Breast epithelium (tissue), 4 donors: ENCODE data around the gene UBE2E1. TPM values are rescaled to one million over a fixed set of nuclear protein-coding genes. Genes with fewer than 3 reads are reported as not detected.

Source experiments
- DNase-seq, 2 donors: peaks; one replicate each; pipeline ENCODE4 v3.0.0-alpha.2; 2019; ENCODE audit warnings: low spot score in 2 of 2
- H3K27ac ChIP-seq, 2 donors: fragments of 200-600 bp; sonication (generic) in 1 of 2; one replicate each; pipeline ENCODE4 v1.5.1; 2016 to 2019; ENCODE audit warnings: mild to moderate bottlenecking in 1 of 2
- H3K27me3 ChIP-seq, 2 donors: fragments of 200-600 bp; sonication (generic) in 1 of 2; one replicate each; pipeline versions ENCODE4 v1.5.1 to v1.6.0; 2017 to 2019; ENCODE audit warnings: control low read depth in 1 of 2, mild to moderate bottlenecking in 1 of 2
- H3K36me3 ChIP-seq: fragments of 200-600 bp; one replicate; pipeline ENCODE4 v1.5.1; 2019
- H3K4me1 ChIP-seq, 2 donors: fragments of 200-600 bp; sonication (generic); one replicate each; pipeline ENCODE4 v1.5.1; 2016 to 2019; ENCODE audit warnings: control low read depth in 1 of 2
- H3K4me3 ChIP-seq, 3 donors: fragments of 200-600 bp; sonication (generic); 1 replicate in 2 of 3; 2 replicates in 1 of 3; pipeline ENCODE4 v1.5.1; 2016 to 2019; ENCODE audit warnings: mild to moderate bottlenecking in 3 of 3, moderate library complexity in 2 of 3
- H3K9me3 ChIP-seq, 2 donors: fragments of 200-600 bp; sonication (generic) in 1 of 2; one replicate each; pipeline ENCODE4 v1.5.1; 2016 to 2019; ENCODE audit warnings: control low read depth in 1 of 2
- CTCF ChIP-seq, 3 donors: fragments of 450-650 bp; IDR thresholded peaks; one replicate each; pipeline ENCODE4 v1.5.1; 2016 to 2017; ENCODE audit warnings: antibody characterized with exemption in 3 of 3, mild to moderate bottlenecking in 3 of 3, moderate library complexity in 3 of 3
- POLR2A ChIP-seq: fragments of 450-650 bp; IDR thresholded peaks from one replicate; pipeline ENCODE4 v1.6.1; 2016; ENCODE audit warnings: antibody characterized with exemption, mild to moderate bottlenecking, moderate library complexity
- POLR2AphosphoS5 ChIP-seq, 3 donors: sonication (generic); formaldehyde crosslinking; IDR thresholded peaks; one replicate each; pipeline ENCODE4 v1.6.1; 2017; ENCODE audit warnings: antibody characterized with exemption in 3 of 3
- intact Hi-C: fragments of 100-400 bp; cut with DNase I; formaldehyde crosslinking; loops from one replicate; pipeline ENCODE4 v1.15.1; 2023; ENCODE audit warnings: low total_unique reads
- total RNA-seq, 3 donors: library from RNA; depleted of rRNA; stranded (reverse); fragments of >200 nt; gene quantifications; one replicate each; pipeline ENCODE4 v1.1.0, GENCODE V29; 2016

Gene UBE2E1
- total RNA-seq, 3 donors from 2014 or later: 86.4 to 127 (median 111) TPM

GRCh38 chr3:23889950-23890349 is 84.2 kb downstream of the UBE2E1 start:
- no peaks in the 10 kb centered on the region for H3K36me3 ChIP-seq
- H3K4me3 ChIP-seq: no peak overlapping the region
- TF ChIP-seq CTCF (IDR thresholded peaks at IDR 0.05) (no peak), POLR2A (no peak), POLR2AphosphoS5 (IDR thresholded peaks at IDR 0.05) (no peak)
- H3K4me1 ChIP-seq: no peaks in the 10 kb centered on the region
- DNase-seq: no peak
- peak overlapping the region in 1 of 2 donors; percentile 50 for H3K27ac ChIP-seq
- no peaks in the 10 kb centered on the region for H3K27me3 ChIP-seq
- intact Hi-C loops: no loop called here
- no peaks in the 10 kb centered on the region for H3K9me3 ChIP-seq

GRCh38 chr3:23894254-23895061 is 88.7 kb downstream of the UBE2E1 start:
- no peaks in the 10 kb centered on the region for H3K4me1 ChIP-seq
- H3K27me3 ChIP-seq: no peaks in the 10 kb centered on the region
- no peaks in the 10 kb centered on the region for H3K36me3 ChIP-seq
- no peak for TF ChIP-seq POLR2AphosphoS5 (IDR thresholded peaks at IDR 0.05)
- no peak for TF ChIP-seq CTCF (IDR thresholded peaks at IDR 0.05)
- TF ChIP-seq POLR2A: no peak
- no peak overlapping the region for H3K4me3 ChIP-seq
- peak overlapping the region in 1 of 2 donors; percentile 21 for H3K27ac ChIP-seq
- H3K9me3 ChIP-seq: no peaks in the 10 kb centered on the region
- intact Hi-C loops: no loop called here
- DNase-seq: no peak

- Histone ChIP-seq H3K4me3 (no peak overlapping the region), H3K36me3 (no peaks in the 10 kb centered on the region)
These were observed 89.4 kb downstream of the UBE2E1 start for GRCh38 chr3:23895181-23895580.

GRCh38 chr3:23900744-23901143 is 95.0 kb downstream of the UBE2E1 start:
- H3K27ac ChIP-seq: no peak overlapping the region
- TF ChIP-seq POLR2AphosphoS5 (IDR thresholded peaks at IDR 0.05) (no peak), CTCF (IDR thresholded peaks at IDR 0.05) (no peak), POLR2A (no peak)
- H3K27me3 ChIP-seq: no peaks in the 10 kb centered on the region
- DNase-seq: no peak
- no peaks in the 10 kb centered on the region for H3K4me1 ChIP-seq
- no peaks in the 10 kb centered on the region for H3K36me3 ChIP-seq
- intact Hi-C loops: no loop called here
- no peak overlapping the region for H3K4me3 ChIP-seq
- no peaks in the 10 kb centered on the region for H3K9me3 ChIP-seq

More at GRCh38 chr3:23895181-23895580, 89.4 kb downstream of the UBE2E1 start:
- H3K27me3 ChIP-seq: no peaks in the 10 kb centered on the region
- H3K4me1 ChIP-seq: no peaks in the 10 kb centered on the region
- intact Hi-C loops: no loop called here
- DNase-seq: no peak
- H3K27ac ChIP-seq: no peak overlapping the region
- H3K9me3 ChIP-seq: no peaks in the 10 kb centered on the region
- TF ChIP-seq POLR2A (no peak), POLR2AphosphoS5 (IDR thresholded peaks at IDR 0.05) (no peak), CTCF (IDR thresholded peaks at IDR 0.05) (no peak)

GRCh38 chr3:23904545-23904944 is 98.8 kb downstream of the UBE2E1 start:
- H3K4me1 ChIP-seq: no peaks in the 10 kb centered on the region
- H3K27me3 ChIP-seq: no peaks in the 10 kb centered on the region
- H3K9me3 ChIP-seq: no peaks in the 10 kb centered on the region
- intact Hi-C loops: no loop called here
- TF ChIP-seq POLR2A (no peak), POLR2AphosphoS5 (IDR thresholded peaks at IDR 0.05) (no peak), CTCF (IDR thresholded peaks at IDR 0.05) (no peak)
- DNase-seq: no peak
- H3K36me3 ChIP-seq: no peaks in the 10 kb centered on the region
- H3K27ac ChIP-seq: no peak overlapping the region
- no peak overlapping the region for H3K4me3 ChIP-seq
